GM15510 (cell line): ENCODE measurements around the gene PLEKHD1.

Experiments used
- POLR2A ChIP-seq: IDR thresholded peaks from 3 replicates; pipeline ENCODE4 v1.6.1; 2011; ENCODE audit warnings: borderline replicate concordance; ENCODE audit not compliant: insufficient read length; ENCODE audit errors: extremely low read depth

PLEKHD1 gene

DNA sequence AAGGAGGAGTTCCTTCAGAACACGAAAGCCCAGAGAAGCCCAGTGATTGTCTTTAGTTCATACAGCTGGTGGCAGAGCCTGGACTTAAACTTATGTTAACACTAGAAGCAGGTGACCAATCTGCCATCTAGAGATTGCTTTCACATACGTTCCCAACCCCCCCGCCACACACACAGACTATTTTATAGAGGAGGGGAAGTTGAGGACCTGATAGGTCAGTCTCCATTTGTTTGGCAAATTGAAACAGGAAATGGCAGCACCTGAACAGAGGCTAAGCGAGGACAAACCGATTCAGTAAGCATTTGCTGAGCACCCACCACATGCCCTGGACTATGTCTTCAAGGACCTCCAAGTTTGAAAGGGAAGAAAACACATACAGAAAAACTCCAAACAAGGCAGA, 4.8 kb upstream of the PLEKHD1 start:
- TF ChIP-seq POLR2A = no peak

DNA sequence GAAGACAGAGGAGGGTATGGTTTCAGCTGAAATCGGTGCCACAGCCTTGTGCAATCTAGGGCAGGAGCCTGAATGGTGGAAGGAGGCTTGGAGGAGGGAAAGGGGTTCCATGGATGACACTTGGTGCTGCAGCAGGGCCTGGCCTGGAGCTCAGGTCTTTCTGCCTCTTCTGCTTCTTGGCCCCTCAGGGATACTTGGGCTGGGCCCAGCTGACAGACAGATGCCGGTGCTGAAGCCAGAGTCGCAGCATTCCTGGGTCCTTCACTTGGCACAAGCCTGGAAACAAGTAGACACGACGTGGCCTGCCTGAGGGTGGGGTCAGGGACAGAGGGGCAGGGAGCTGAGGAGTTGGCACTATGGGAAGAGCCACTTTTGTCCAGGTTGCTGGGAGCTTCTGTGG, 4.4 kb upstream of the PLEKHD1 start:
- no peak for TF ChIP-seq POLR2A

- TF ChIP-seq POLR2A = no peak
These were observed 2.5 kb upstream of the PLEKHD1 start for GRCh38 chr14:69481815-69482568.

- TF ChIP-seq POLR2A = no peak
These were observed 624 bp upstream of the PLEKHD1 start for GRCh38 chr14:69483765-69484443.

- no peak for TF ChIP-seq POLR2A
These were observed 760 bp downstream of the PLEKHD1 start for GRCh38 chr14:69485315-69485660.

DNA sequence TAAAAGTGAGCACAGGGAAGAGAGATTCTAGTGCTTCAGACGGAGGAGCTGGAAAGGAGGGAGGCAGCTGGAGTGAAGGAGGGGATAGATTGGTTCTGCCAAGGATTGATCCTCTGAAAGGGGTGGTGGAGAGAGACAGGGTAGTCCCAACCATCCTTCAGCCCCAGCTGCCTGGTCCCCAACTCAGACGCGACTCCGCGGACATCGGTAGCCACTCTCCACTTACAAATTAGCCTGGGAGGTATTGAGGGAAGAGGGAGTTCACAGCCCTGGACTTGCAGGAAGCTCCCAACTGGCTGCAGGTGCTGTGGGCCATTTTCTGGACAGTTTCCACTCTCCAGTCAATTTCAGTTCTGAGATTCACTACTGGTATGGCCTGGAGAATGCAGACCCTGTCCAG, 1.2 kb downstream of the PLEKHD1 start:
- no peak for TF ChIP-seq POLR2A

DNA sequence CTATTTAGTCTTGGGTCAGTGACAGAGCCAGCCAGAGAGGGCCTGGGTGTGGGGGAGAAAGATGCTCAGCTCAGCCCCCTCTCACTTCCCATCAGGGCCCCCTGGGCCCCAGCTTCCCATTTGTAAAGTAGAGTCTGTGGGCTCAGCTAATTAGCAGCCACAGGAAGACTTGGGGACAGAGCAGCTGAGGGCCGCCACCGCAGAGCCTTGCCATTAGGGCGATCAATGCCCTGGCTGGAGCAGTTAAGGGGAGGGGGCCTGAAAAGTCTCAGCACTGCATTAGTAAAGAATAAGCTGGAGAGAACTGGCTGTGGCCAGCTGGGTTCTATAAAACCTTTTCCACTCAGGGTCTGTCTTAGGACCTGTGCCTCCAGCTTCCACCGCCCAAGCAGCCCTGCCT, 2.7 kb downstream of the PLEKHD1 start:
- no peak for TF ChIP-seq POLR2A

GRCh38 chr14:69487771-69488170, 3.2 kb downstream of the PLEKHD1 start:
- TF ChIP-seq POLR2A = no peak

GRCh38 chr14:69489495-69489894, 5.0 kb downstream of the PLEKHD1 start:
- no peak for TF ChIP-seq POLR2A

- no peak for TF ChIP-seq POLR2A
These were observed 5.8 kb downstream of the PLEKHD1 start for GRCh38 chr14:69490219-69490918.

DNA sequence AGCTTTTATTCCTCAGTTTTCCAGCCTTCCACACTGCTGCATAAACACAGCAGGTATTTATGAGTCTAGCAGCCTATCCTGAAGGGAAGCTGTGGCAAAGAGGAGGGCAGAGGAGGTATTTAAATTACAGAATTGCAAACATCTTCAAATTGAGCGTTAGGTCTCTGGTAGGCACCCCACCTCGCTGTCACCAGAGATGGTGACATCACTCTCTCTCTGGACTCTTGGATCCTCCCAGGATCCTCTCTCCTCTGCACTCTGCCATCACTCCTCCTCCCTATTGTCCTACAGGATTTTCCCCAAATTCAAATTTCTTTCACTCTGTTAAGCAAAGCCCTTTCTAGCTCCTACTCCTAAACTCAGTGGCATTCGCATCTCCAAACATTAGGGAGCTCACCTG, 6.7 kb downstream of the PLEKHD1 start:
- no peak for TF ChIP-seq POLR2A

GRCh38 chr14:69493038-69493437, 8.5 kb downstream of the PLEKHD1 start:
- TF ChIP-seq POLR2A = no peak

DNA sequence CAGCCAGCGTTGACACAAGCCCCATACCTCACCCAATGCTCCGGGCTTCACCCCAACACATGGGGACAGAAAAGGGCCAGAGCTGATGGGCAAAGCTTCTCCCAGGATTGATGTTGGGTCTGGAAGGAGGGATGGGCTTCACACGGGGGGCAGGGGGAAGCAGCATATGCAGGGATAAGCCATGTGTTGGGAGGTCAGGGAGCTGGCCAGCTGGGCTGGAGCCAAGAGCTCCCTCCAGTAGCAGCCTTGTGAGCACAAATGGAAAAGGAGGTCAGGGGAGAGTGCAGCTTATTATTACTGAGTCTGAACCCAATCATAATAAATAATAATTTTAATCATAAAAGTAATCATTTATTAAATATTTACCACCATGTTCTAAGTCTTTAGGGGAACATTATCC, 9.3 kb downstream of the PLEKHD1 start:
- no peak for TF ChIP-seq POLR2A

- TF ChIP-seq POLR2A = no peak
These were observed 10.9 kb downstream of the PLEKHD1 start for GRCh38 chr14:69495341-69495921.

DNA sequence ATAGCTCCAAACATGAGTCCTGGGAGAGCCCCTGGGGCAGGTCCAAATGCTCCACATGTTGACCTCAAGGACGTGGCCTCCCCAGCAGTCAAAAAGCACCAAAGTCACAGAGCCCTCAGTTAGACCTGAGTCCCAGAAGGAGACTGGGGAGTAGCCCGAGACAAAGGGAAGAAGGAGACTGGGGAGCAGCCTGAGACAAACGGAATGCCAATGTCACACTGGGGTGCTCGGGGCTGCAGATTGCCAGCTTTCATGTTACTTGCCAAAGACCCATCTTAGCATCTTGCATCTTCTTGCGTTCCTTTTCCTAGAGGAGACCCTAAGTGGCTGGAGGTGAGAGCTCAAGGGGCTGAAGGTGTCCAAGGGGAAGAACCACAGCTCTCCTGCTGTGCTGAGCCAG, 14.9 kb downstream of the PLEKHD1 start:
- no peak for TF ChIP-seq POLR2A

DNA sequence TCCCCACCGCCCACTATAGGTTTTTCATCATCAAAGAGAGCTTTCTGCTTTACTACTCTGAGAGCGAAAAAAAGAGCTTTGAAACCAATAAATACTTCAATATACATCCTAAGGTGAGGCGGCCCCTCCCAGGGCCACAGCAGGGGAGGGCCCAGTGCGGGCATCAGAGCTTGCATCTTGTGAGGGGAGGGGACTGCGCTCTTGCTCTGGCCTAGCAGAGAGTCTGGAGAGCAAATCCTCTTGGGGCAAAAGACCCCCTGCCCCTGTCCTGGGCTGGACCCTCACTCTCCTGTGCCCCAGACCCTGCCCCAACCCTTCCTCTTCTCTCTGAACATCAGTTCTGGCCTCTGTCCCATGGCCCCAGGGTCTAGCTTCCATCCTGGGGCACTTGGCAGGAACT, 15.6 kb downstream of the PLEKHD1 start:
- no peak for TF ChIP-seq POLR2A

DNA sequence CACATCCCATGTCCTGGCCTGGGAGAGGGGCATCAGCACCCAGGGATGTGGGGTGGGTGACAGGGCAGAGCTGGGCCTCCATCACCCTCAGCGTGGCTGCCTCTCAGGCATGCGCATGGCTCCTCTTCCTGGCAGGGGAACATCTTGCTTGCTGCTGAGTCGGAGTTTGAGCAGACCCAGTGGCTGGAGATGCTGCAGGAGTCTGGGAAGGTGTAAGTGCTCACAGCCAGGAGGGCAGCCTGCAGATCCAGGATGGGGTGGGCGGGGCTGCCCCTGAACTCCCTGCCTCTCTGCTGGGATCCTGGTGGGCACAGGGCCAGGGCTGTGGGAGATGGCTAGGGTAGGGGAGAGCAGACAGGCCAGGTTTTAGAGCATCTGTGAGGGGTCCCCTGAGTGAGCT, 16.2 kb downstream of the PLEKHD1 start:
- TF ChIP-seq POLR2A = no peak

- no peak for TF ChIP-seq POLR2A
These were observed 16.9 kb downstream of the PLEKHD1 start for GRCh38 chr14:69501423-69501838.
